Panc1 (cell line): ENCODE measurements around the gene RGCC. TPM values are rescaled to one million over a fixed set of nuclear protein-coding genes. Genes with fewer than 3 reads are reported as not detected.

Experiments
- ATAC-seq: fragments of 200-7000 bp; cut with Tn5 transposase; 2 replicates; pipeline ENCODE4 v1.9.1; 2020; ENCODE audit warnings: mild to moderate bottlenecking, moderate library complexity
- BruUV-seq: library from RNA; stranded (reverse); fragments of 400-500 nt; replicated peaks from 2 replicates; lab custom pipeline; 2021; lab: Mats Ljungman, UMichigan
- CTCF ChIA-PET: fragments of 300-600 bp; sonication (Branson Sonifier 250); formaldehyde crosslinking; loops from one replicate; lab custom pipeline; 2022; ENCODE audit warnings: antibody characterized with exemption; lab: Charles Lee
- POLR2A ChIA-PET: fragments of 300-600 bp; sonication (Branson Sonifier 250); formaldehyde crosslinking; loops from one replicate; lab custom pipeline; 2022; ENCODE audit warnings: antibody characterized with exemption; lab: Charles Lee
- DNase-seq: peaks from one replicate; pipeline ENCODE4 v3.0.0-alpha.2; 2010; ENCODE audit warnings: low read depth, low spot score
- H3K27ac ChIP-seq: 2 replicates; pipeline ENCODE4 v1.5.1; 2011; ENCODE audit warnings: mild to moderate bottlenecking, low read length, inconsistent platforms
- H3K27me3 ChIP-seq: fragments of 200-500 bp; sonication (Bioruptor generic); 2 replicates; pipeline ENCODE4 v1.6.0; 2014; ENCODE audit warnings: low read length, inconsistent platforms; ENCODE audit not compliant: control insufficient read depth, insufficient read depth
- H3K36me3 ChIP-seq: fragments of 200-500 bp; sonication (Bioruptor generic); 2 replicates; pipeline ENCODE4 v1.5.1; 2014; ENCODE audit warnings: inconsistent platforms, mild to moderate bottlenecking, low read length, moderate library complexity; ENCODE audit not compliant: control insufficient read depth, insufficient read depth
- H3K4me1 ChIP-seq: 2 replicates; pipeline ENCODE4 v1.5.1; 2011; ENCODE audit warnings: inconsistent platforms, mild to moderate bottlenecking, low read length, moderate library complexity; ENCODE audit not compliant: control insufficient read depth, insufficient read depth
- H3K4me3 ChIP-seq, 2 experiments: 2 replicates each; pipeline ENCODE4 v1.5.1; 2011 to 2012; ENCODE audit warnings: low read depth in 2 of 2, low read length in 2 of 2, mild to moderate bottlenecking in 2 of 2, inconsistent platforms in 1 of 2, moderate library complexity in 1 of 2
- H3K9me3 ChIP-seq: fragments of 200-500 bp; sonication (Bioruptor generic); 2 replicates; pipeline ENCODE4 v1.5.1; 2014; ENCODE audit warnings: low read depth, mild to moderate bottlenecking, inconsistent platforms, low read length, moderate library complexity; ENCODE audit not compliant: control insufficient read depth, insufficient read depth
- POLR2AphosphoS5 ChIP-seq: IDR thresholded peaks from 2 replicates; pipeline ENCODE4 v1.6.1; 2012; ENCODE audit warnings: mild to moderate bottlenecking, low read depth, low read length, moderate library complexity
- SIN3A ChIP-seq: IDR thresholded peaks from 2 replicates; pipeline ENCODE4 v1.6.1; 2012; ENCODE audit warnings: low read depth, mild to moderate bottlenecking, low read length, moderate library complexity, borderline replicate concordance; ENCODE audit not compliant: insufficient read depth
- TCF7L2 ChIP-seq: IDR thresholded peaks from 2 replicates; pipeline ENCODE4 v1.6.1; 2011; ENCODE audit warnings: mild to moderate bottlenecking, low read depth, low read length, inconsistent platforms
- in situ Hi-C: cut with HindIII; loops from 2 replicates; pipeline ENCODE4 v1.10.0; 2016; ENCODE audit warnings: low sequenced_read_pairs, low pct_unique_long_range_greater_than_20kb
- intact Hi-C: fragments of 100-400 bp; cut with micrococcal nuclease; formaldehyde crosslinking; loops from one replicate; pipeline ENCODE4 v1.10.0; 2022; ENCODE audit not compliant: unreplicated experiment
- total RNA-seq: library from RNA; stranded (reverse); gene quantifications from one replicate; pipeline ENCODE4 v1.2.1, GENCODE V29; 2021; ENCODE audit not compliant: unreplicated experiment
- TF ChIP-seq, protein P1 (sequence below): fragments of 450-650 bp; IDR thresholded peaks from 2 replicates; pipeline ENCODE4 v1.5.1; 2017; ENCODE audit warnings: mild to moderate bottlenecking
- TF ChIP-seq, protein P2 (sequence below), 2 experiments: IDR thresholded peaks; 2 replicates each; pipeline ENCODE4 v1.6.1; 2011 to 2012; ENCODE audit warnings: low read depth in 2 of 2, control low read depth in 1 of 2, low read length in 1 of 2, mild to moderate bottlenecking in 1 of 2, moderate library complexity in 1 of 2; ENCODE audit not compliant: insufficient read depth in 1 of 2

RGCC gene
- total RNA-seq, 1 experiment from 2014 or later, result 6.7 TPM

DNA sequence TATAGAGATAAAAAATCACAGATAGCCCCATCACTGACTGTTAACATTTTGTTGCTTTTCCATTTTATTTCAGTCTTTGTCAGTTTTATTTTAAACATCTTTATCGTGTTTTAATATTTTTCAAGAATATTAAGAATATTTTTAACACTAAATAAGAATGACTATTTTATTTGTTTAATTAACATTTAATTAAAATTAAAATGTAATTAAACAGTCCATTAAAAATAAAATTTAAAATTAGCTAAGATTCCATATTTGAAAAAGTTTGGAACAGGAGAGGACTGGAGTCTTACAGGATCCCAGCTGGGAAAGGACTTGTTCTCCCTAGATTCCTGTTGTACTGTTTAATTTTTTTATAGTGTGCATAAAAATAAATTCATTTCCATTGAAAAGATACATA is 54.5 kb downstream of the RGCC start:
- no peak for DNase-seq
- no peaks in the 10 kb centered on the region for H3K36me3 ChIP-seq
- no peak overlapping the region for H3K27ac ChIP-seq
- TF ChIP-seq TCF7L2 (no peak), POLR2AphosphoS5 (no peak), SIN3A (no peak)
- TF ChIP-seq, protein P1, sequence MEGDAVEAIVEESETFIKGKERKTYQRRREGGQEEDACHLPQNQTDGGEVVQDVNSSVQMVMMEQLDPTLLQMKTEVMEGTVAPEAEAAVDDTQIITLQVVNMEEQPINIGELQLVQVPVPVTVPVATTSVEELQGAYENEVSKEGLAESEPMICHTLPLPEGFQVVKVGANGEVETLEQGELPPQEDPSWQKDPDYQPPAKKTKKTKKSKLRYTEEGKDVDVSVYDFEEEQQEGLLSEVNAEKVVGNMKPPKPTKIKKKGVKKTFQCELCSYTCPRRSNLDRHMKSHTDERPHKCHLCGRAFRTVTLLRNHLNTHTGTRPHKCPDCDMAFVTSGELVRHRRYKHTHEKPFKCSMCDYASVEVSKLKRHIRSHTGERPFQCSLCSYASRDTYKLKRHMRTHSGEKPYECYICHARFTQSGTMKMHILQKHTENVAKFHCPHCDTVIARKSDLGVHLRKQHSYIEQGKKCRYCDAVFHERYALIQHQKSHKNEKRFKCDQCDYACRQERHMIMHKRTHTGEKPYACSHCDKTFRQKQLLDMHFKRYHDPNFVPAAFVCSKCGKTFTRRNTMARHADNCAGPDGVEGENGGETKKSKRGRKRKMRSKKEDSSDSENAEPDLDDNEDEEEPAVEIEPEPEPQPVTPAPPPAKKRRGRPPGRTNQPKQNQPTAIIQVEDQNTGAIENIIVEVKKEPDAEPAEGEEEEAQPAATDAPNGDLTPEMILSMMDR, result no peak
- TF ChIP-seq, protein P2, sequence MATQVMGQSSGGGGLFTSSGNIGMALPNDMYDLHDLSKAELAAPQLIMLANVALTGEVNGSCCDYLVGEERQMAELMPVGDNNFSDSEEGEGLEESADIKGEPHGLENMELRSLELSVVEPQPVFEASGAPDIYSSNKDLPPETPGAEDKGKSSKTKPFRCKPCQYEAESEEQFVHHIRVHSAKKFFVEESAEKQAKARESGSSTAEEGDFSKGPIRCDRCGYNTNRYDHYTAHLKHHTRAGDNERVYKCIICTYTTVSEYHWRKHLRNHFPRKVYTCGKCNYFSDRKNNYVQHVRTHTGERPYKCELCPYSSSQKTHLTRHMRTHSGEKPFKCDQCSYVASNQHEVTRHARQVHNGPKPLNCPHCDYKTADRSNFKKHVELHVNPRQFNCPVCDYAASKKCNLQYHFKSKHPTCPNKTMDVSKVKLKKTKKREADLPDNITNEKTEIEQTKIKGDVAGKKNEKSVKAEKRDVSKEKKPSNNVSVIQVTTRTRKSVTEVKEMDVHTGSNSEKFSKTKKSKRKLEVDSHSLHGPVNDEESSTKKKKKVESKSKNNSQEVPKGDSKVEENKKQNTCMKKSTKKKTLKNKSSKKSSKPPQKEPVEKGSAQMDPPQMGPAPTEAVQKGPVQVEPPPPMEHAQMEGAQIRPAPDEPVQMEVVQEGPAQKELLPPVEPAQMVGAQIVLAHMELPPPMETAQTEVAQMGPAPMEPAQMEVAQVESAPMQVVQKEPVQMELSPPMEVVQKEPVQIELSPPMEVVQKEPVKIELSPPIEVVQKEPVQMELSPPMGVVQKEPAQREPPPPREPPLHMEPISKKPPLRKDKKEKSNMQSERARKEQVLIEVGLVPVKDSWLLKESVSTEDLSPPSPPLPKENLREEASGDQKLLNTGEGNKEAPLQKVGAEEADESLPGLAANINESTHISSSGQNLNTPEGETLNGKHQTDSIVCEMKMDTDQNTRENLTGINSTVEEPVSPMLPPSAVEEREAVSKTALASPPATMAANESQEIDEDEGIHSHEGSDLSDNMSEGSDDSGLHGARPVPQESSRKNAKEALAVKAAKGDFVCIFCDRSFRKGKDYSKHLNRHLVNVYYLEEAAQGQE (IDR thresholded peaks at IDR 0.05; ENCODE audit: insufficient read depth in 1 of 2, low read depth in 2 of 2, low read length in 1 of 2), result no peak
- ChIA-PET CTCF (no interaction called here), POLR2A (no interaction called here)
- no peaks in the 10 kb centered on the region for H3K4me1 ChIP-seq
- in situ Hi-C loops (no loop called here), intact Hi-C loops (no loop called here)
- no peak for ATAC-seq
- BruUV-seq, result no TSS peak
- H3K27me3 ChIP-seq, result no peaks in the 10 kb centered on the region
- H3K4me3 ChIP-seq, result no peak overlapping the region
- H3K9me3 ChIP-seq, result no peaks in the 10 kb centered on the region

DNA sequence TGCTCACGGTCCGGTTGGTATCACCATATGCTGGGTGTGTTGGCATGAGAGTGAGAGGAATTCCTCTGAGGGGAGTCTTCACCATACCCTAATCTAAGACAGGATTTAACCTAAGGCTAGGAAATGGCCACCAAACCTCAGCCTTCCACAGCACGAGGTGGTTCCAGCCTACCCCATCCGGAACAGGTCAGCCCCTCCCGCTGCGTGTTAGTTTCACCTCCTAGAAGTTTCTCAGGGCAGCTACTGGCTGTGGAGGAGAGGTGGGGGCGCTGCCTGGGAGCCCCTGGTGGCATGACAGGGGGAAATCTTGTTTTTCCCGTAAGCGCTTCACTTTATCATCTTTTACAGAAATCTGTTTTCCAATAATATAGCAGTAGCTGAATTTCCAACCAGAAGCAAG is 55.1 kb downstream of the RGCC start:
- DNase-seq, result no peak
- POLR2A ChIA-PET, result no interaction called here
- TF ChIP-seq, protein P1, result no peak
- no peak for TF ChIP-seq SIN3A
- TF ChIP-seq, protein P2 (IDR thresholded peaks at IDR 0.05; ENCODE audit: insufficient read depth in 1 of 2, low read depth in 2 of 2, low read length in 1 of 2), result no peak

More for the DNA sequence above, 55.1 kb downstream of the RGCC start:
- in situ Hi-C loops (no loop called here), intact Hi-C loops (no loop called here)
- ATAC-seq, result no peak
- Histone ChIP-seq H3K27ac (no peak overlapping the region), H3K27me3 (no peaks in the 10 kb centered on the region), H3K4me3 (no peak overlapping the region), H3K4me1 (no peaks in the 10 kb centered on the region), H3K36me3 (no peaks in the 10 kb centered on the region), H3K9me3 (no peaks in the 10 kb centered on the region)
- CTCF ChIA-PET, result no interaction called here
- BruUV-seq, result no TSS peak
